ENCODE measurements around the gene ADAMTS3. TPM values are rescaled to one million over a fixed set of nuclear protein-coding genes. Genes with fewer than 3 reads are reported as not detected.

ADAMTS3 gene
- polyA plus RNA-seq, 1 donor (not counting 4 experiments of a cell fraction or from before 2014, with no cell fraction given), result 0.09 TPM

- no peak for FAIRE-seq
- peak overlapping the region; percentile 82 for H3K4me2 ChIP-seq (ENCODE audit: control insufficient read depth, extremely low read depth, insufficient read depth, low read depth, low read length)
- H3K4me3 ChIP-seq (ENCODE audit: control insufficient read depth in 2 of 3, extremely low read depth in 1 of 3, insufficient read depth in 2 of 3, low read depth in 1 of 3, low read length in 3 of 3), result no peak overlapping the region
Measured at GRCh38 chr4:72567036-72567435, 2.0 kb downstream of the ADAMTS3 start.

GRCh38 chr4:72566464-72566972 lies 2.5 kb downstream of the ADAMTS3 start:
- dilution Hi-C loops (cut with MboI; ENCODE audit: extremely low pct_ligation_motif_present, low sequenced_read_pairs), result no loop called here

More at GRCh38 chr4:72567036-72567435, 2.0 kb downstream of the ADAMTS3 start:
- H3K9me1 ChIP-seq (ENCODE audit: control insufficient read depth, extremely low read depth, insufficient read depth, low read length), result no peaks in the 10 kb centered on the region
- no peaks in the 10 kb centered on the region for H3K79me2 ChIP-seq (ENCODE audit: control insufficient read depth, insufficient read depth, low read length)
- dilution Hi-C loops (cut with MboI; ENCODE audit: extremely low pct_ligation_motif_present, low sequenced_read_pairs), result no loop called here
- H2AFZ ChIP-seq (ENCODE audit: control insufficient read depth, low read length), result no peak overlapping the region
- no peaks in the 10 kb centered on the region for H3K36me3 ChIP-seq (ENCODE audit: control insufficient read depth in 2 of 2, extremely low read depth in 1 of 2, insufficient read depth in 2 of 2, low read length in 2 of 2)
- no peak overlapping the region for H3K9ac ChIP-seq (ENCODE audit: control insufficient read depth, extremely low read depth, insufficient read depth, low read length)
- H3K9me3 ChIP-seq (ENCODE audit: control insufficient read depth, low read depth, low read length), result no peaks in the 10 kb centered on the region
- H3K27me3 ChIP-seq (ENCODE audit: control insufficient read depth, extremely low read depth, insufficient read depth, low read length), result peaks cover 11% of the 10 kb centered on the region
- H3K27ac ChIP-seq (ENCODE audit: control insufficient read depth, insufficient read depth, low read length), result no peak overlapping the region
- no peaks in the 10 kb centered on the region for H4K20me1 ChIP-seq (ENCODE audit: control insufficient read depth, extremely low read depth, insufficient read depth, low read length)
- H3K4me1 ChIP-seq (ENCODE audit: control insufficient read depth, extremely low read depth, insufficient read depth, low read length), result peaks cover 3% of the 10 kb centered on the region
- no peak for DNase-seq (ENCODE audit: low read depth, low spot score)
- TF ChIP-seq CTCF (optimal IDR thresholded peaks at IDR 0.05 in 1 of 3, IDR thresholded peaks at IDR 0.05 in 1 of 3, conservative IDR thresholded peaks at IDR 0.05 in 1 of 3; ENCODE audit: extremely low read depth in 1 of 3, insufficient read depth in 2 of 3, low read length in 3 of 3) (no peak), EZH2 (IDR thresholded peaks at IDR 0.05; ENCODE audit: low read length) (no peak)

More at GRCh38 chr4:72566464-72566972, 2.5 kb downstream of the ADAMTS3 start:
- Histone ChIP-seq H3K4me3 (ENCODE audit: control insufficient read depth in 2 of 3, extremely low read depth in 1 of 3, insufficient read depth in 2 of 3, low read depth in 1 of 3, low read length in 3 of 3) (no peak overlapping the region), H3K9ac (ENCODE audit: control insufficient read depth, extremely low read depth, insufficient read depth, low read length) (no peak overlapping the region), H3K9me1 (ENCODE audit: control insufficient read depth, extremely low read depth, insufficient read depth, low read length) (no peaks in the 10 kb centered on the region), H3K27ac (ENCODE audit: control insufficient read depth, insufficient read depth, low read length) (no peak overlapping the region), H4K20me1 (ENCODE audit: control insufficient read depth, extremely low read depth, insufficient read depth, low read length) (no peaks in the 10 kb centered on the region), H3K27me3 (ENCODE audit: control insufficient read depth, extremely low read depth, insufficient read depth, low read length) (peaks cover 11% of the 10 kb centered on the region), H3K4me1 (ENCODE audit: control insufficient read depth, extremely low read depth, insufficient read depth, low read length) (peaks cover 3% of the 10 kb centered on the region), H3K36me3 (ENCODE audit: control insufficient read depth in 2 of 2, extremely low read depth in 1 of 2, insufficient read depth in 2 of 2, low read length in 2 of 2) (no peaks in the 10 kb centered on the region), H3K4me2 (ENCODE audit: control insufficient read depth, extremely low read depth, insufficient read depth, low read depth, low read length) (no peak overlapping the region), H3K9me3 (ENCODE audit: control insufficient read depth, low read depth, low read length) (no peaks in the 10 kb centered on the region), H2AFZ (ENCODE audit: control insufficient read depth, low read length) (no peak overlapping the region), H3K79me2 (ENCODE audit: control insufficient read depth, insufficient read depth, low read length) (no peaks in the 10 kb centered on the region)
- DNase-seq (ENCODE audit: low read depth, low spot score) (no peak), FAIRE-seq (no peak)
- TF ChIP-seq CTCF (optimal IDR thresholded peaks at IDR 0.05 in 1 of 3, IDR thresholded peaks at IDR 0.05 in 1 of 3, conservative IDR thresholded peaks at IDR 0.05 in 1 of 3; ENCODE audit: extremely low read depth in 1 of 3, insufficient read depth in 2 of 3, low read length in 3 of 3) (no peak), EZH2 (IDR thresholded peaks at IDR 0.05; ENCODE audit: low read length) (no peak)

All from keratinocyte (primary cell).